CD4-positive, alpha-beta T cell treated with Interleukin-1 beta for 1 hour (primary cell): ENCODE results near the gene CDC34.
A peak's percentile ranks its signal among the peaks of the same experiment; 100 is the strongest.
"Not testable (repeated sequence)": the region's sequence is repeated elsewhere in the genome, so short reads cannot be mapped to it uniquely, and the experiment has no call there.

Experiments used
- DNase-seq, 2 donors: peaks; one replicate each; pipeline ENCODE4 v3.0.0-alpha.2; 2020 to 2022

The CDC34 gene

GRCh38 chr19:574658-575526, 43.3 kb downstream of the CDC34 start:
- no peak for DNase-seq

- no peak for DNase-seq
Observed at GRCh38 chr19:575527-576506, 44.3 kb downstream of the CDC34 start.

GRCh38 chr19:576768-577438, 45.3 kb downstream of the CDC34 start:
- DNase-seq, result no peak

GRCh38 chr19:577439-578392, 46.2 kb downstream of the CDC34 start:
- DNase-seq, result no peak

- DNase-seq, result no peak
Observed at GRCh38 chr19:579111-579841, 47.7 kb downstream of the CDC34 start.

GRCh38 chr19:579842-580155, 48.2 kb downstream of the CDC34 start:
- no peak for DNase-seq

GRCh38 chr19:580274-580835, 48.8 kb downstream of the CDC34 start:
- DNase-seq, result no peak

GRCh38 chr19:581399-582111, 50.0 kb downstream of the CDC34 start:
- DNase-seq, result no peak

GRCh38 chr19:582497-583197, 51.1 kb downstream of the CDC34 start:
- DNase-seq, result no peak

- no peak for DNase-seq
Observed at GRCh38 chr19:583198-583967, 51.8 kb downstream of the CDC34 start.

- no peak for DNase-seq
Observed at GRCh38 chr19:583968-584239, 52.3 kb downstream of the CDC34 start.

- DNase-seq, result peak; percentile 68 to 73
Observed at GRCh38 chr19:584240-585001, 52.9 kb downstream of the CDC34 start.

- DNase-seq, result not testable (repeated sequence)
Observed at GRCh38 chr19:585146-585545, 53.6 kb downstream of the CDC34 start.

GRCh38 chr19:585551-586110, 54.1 kb downstream of the CDC34 start:
- no peak for DNase-seq

- DNase-seq, result peak; percentile 63 to 74
Observed at GRCh38 chr19:588093-588740, 56.7 kb downstream of the CDC34 start.

GRCh38 chr19:588741-589692, 57.5 kb downstream of the CDC34 start:
- DNase-seq, result no peak
